ENCODE data around the gene KRI1. TPM values are rescaled to one million over a fixed set of nuclear protein-coding genes. Genes with fewer than 3 reads are reported as not detected.

KRI1 gene
- total RNA-seq, 6 experiments from 2014 or later: 12.8 to 20.2 (median 17.5) TPM

GRCh38 chr19:10557603-10558197, 8.1 kb downstream of the KRI1 start:
- no peak for DNase-seq
- no peak overlapping the region for H3K4me3 Mint-ChIP-seq
- no peak for TF ChIP-seq CTCF (IDR thresholded peaks at IDR 0.05)
- no peak overlapping the region for H3K27ac Mint-ChIP-seq
- no peaks in the 10 kb centered on the region for H3K4me1 Mint-ChIP-seq (ENCODE audit: low read depth)
- peaks cover 18% of the 10 kb centered on the region; the same call in 1 of the 2 replicates for H3K36me3 Mint-ChIP-seq (ENCODE audit: low read depth)
- no peaks in the 10 kb centered on the region for H3K9me3 Mint-ChIP-seq
- peaks cover 2% of the 10 kb centered on the region; the same call in 1 of the 2 replicates for H3K27me3 Mint-ChIP-seq (ENCODE audit: insufficient read depth)

GRCh38 chr19:10555610-10555973, 10.2 kb downstream of the KRI1 start:
- Mint-ChIP-seq H3K36me3 (ENCODE audit: low read depth) (peaks cover 28% of the 10 kb centered on the region), H3K9me3 (no peaks in the 10 kb centered on the region), H3K4me1 (ENCODE audit: low read depth) (no peaks in the 10 kb centered on the region), H3K27ac (no peak overlapping the region), H3K4me3 (no peak overlapping the region), H3K27me3 (ENCODE audit: insufficient read depth) (peaks cover 2% of the 10 kb centered on the region; the same call in 1 of the 2 replicates)
- no peak for DNase-seq
- no peak for TF ChIP-seq CTCF (IDR thresholded peaks at IDR 0.05)

- Mint-ChIP-seq H3K27ac (no peak overlapping the region), H3K4me3 (no peak overlapping the region), H3K9me3 (no peaks in the 10 kb centered on the region), H3K27me3 (ENCODE audit: insufficient read depth) (peaks cover 2% of the 10 kb centered on the region; the same call in 1 of the 2 replicates), H3K36me3 (ENCODE audit: low read depth) (peaks cover 28% of the 10 kb centered on the region), H3K4me1 (ENCODE audit: low read depth) (no peaks in the 10 kb centered on the region)
- peak; percentile 54 for TF ChIP-seq CTCF (IDR thresholded peaks at IDR 0.05)
- no peak for DNase-seq
Measured at GRCh38 chr19:10554760-10555609, 10.8 kb downstream of the KRI1 start.

GRCh38 chr19:10553943-10554381, 11.8 kb downstream of the KRI1 start:
- no peaks in the 10 kb centered on the region for H3K4me1 Mint-ChIP-seq (ENCODE audit: low read depth)
- no peaks in the 10 kb centered on the region for H3K9me3 Mint-ChIP-seq
- H3K27me3 Mint-ChIP-seq (ENCODE audit: insufficient read depth): peaks cover 2% of the 10 kb centered on the region; the same call in 1 of the 2 replicates
- no peak for TF ChIP-seq CTCF (IDR thresholded peaks at IDR 0.05)
- H3K27ac Mint-ChIP-seq: no peak overlapping the region
- H3K36me3 Mint-ChIP-seq (ENCODE audit: low read depth): peaks cover 28% of the 10 kb centered on the region
- no peak for DNase-seq
- no peak overlapping the region for H3K4me3 Mint-ChIP-seq

- Mint-ChIP-seq H3K36me3 (ENCODE audit: low read depth) (peaks cover 26% of the 10 kb centered on the region), H3K4me3 (no peak overlapping the region), H3K4me1 (ENCODE audit: low read depth) (no peaks in the 10 kb centered on the region), H3K27me3 (ENCODE audit: insufficient read depth) (peaks cover 2% of the 10 kb centered on the region; the same call in 1 of the 2 replicates), H3K27ac (no peak overlapping the region), H3K9me3 (no peaks in the 10 kb centered on the region)
- DNase-seq: no peak
- no peak for TF ChIP-seq CTCF (IDR thresholded peaks at IDR 0.05)
Measured at GRCh38 chr19:10553087-10553667, 12.6 kb downstream of the KRI1 start.
